Neural progenitor cell (in vitro differentiated cells): ENCODE data around the gene GRID1.

Experiments
- EZH2 ChIP-seq: fragments of 200-600 bp; sonication (generic); IDR thresholded peaks from 2 replicates; pipeline ENCODE4 v1.6.1; 2017; ENCODE audit warnings: antibody characterized with exemption, mild to moderate bottlenecking, moderate library complexity
- EZH2phosphoT487 ChIP-seq: fragments of 200-600 bp; sonication (generic); IDR thresholded peaks from 2 replicates; pipeline ENCODE4 v1.6.1; 2017; ENCODE audit warnings: antibody characterized with exemption
- TF ChIP-seq, protein P1 (sequence below): fragments of 200-600 bp; sonication (generic); IDR thresholded peaks from 2 replicates; pipeline ENCODE4 v1.5.1; 2017; ENCODE audit warnings: antibody characterized with exemption, mild to moderate bottlenecking

DNA sequence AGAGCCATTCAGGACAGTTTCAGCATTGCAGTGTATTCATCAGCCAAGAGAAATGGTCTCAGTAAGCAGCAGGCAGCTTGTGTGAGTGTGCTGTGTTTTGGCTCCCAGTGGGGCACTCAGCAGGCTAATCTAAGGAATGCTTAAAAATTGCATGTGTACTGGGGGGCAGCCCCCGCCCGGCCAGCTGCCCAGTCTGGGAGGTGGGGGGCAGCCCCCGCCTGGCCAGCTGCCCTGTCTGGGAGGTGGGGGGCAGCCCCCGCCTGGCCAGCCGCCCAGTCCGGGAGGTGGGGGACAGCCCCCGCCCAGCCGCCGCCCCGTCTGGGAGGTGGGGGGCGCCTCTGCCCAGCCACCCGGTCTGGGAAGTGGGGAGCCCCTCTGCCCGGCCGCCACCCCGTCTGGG is 116.2 kb downstream of the GRID1 start:
- no peak for TF ChIP-seq EZH2phosphoT487
- TF ChIP-seq, protein P1, sequence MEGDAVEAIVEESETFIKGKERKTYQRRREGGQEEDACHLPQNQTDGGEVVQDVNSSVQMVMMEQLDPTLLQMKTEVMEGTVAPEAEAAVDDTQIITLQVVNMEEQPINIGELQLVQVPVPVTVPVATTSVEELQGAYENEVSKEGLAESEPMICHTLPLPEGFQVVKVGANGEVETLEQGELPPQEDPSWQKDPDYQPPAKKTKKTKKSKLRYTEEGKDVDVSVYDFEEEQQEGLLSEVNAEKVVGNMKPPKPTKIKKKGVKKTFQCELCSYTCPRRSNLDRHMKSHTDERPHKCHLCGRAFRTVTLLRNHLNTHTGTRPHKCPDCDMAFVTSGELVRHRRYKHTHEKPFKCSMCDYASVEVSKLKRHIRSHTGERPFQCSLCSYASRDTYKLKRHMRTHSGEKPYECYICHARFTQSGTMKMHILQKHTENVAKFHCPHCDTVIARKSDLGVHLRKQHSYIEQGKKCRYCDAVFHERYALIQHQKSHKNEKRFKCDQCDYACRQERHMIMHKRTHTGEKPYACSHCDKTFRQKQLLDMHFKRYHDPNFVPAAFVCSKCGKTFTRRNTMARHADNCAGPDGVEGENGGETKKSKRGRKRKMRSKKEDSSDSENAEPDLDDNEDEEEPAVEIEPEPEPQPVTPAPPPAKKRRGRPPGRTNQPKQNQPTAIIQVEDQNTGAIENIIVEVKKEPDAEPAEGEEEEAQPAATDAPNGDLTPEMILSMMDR, result no peak
- TF ChIP-seq EZH2, result no peak
